RWPE1 (cell line): Measurements from ENCODE around the gene EYA2.

Experiments
- CTCF ChIA-PET: fragments of 350-600 bp; sonication (Branson Sonifier 250); formaldehyde crosslinking; extraction: SDS; loops from one replicate; lab custom pipeline; 2021; lab: Yijun Ruan, JAX
- POLR2A ChIA-PET: fragments of 400-600 bp; formaldehyde crosslinking; extraction: SDS; loops from one replicate; lab custom pipeline; 2020; ENCODE audit warnings: antibody characterized with exemption; ENCODE audit not compliant: low non-redundant PET; lab: Yijun Ruan, JAX
- DNase-seq: peaks from one replicate; pipeline ENCODE4 v3.0.0; 2012; ENCODE audit warnings: low spot score
- H3K27ac ChIP-seq: fragments of 450-650 bp; 2 replicates; pipeline ENCODE4 v1.5.1; 2017
- CTCF ChIP-seq: fragments of 450-650 bp; conservative IDR thresholded peaks from 2 replicates; pipeline ENCODE4 v1.5.1; 2017; ENCODE audit warnings: low read depth, mild to moderate bottlenecking

Gene EYA2

GRCh38 chr20:46994341-46994740 is 99.7 kb downstream of the EYA2 start:
- DNase-seq: no peak
- ChIA-PET CTCF (interaction anchor here (0.6 to 0.7 kb wide), 3 partner anchors 20 to 1369 kb away, joined by 3 to 5 read pairs (median 5); no protein-coding TSS in a partner anchor), POLR2A (no interaction called here)
- no peak for TF ChIP-seq CTCF
- no peak overlapping the region for H3K27ac ChIP-seq

- H3K27ac ChIP-seq: no peak overlapping the region
- TF ChIP-seq CTCF: no peak
- ChIA-PET POLR2A (no interaction called here), CTCF (interaction anchor here (0.6 kb wide), 1 partner anchor 822 kb away, joined by 3 read pairs; no protein-coding TSS in a partner anchor)
- no peak for DNase-seq
Measured at GRCh38 chr20:46995561-46996142, 101.0 kb downstream of the EYA2 start.

GRCh38 chr20:46997187-46997586 is 102.5 kb downstream of the EYA2 start:
- no peak for TF ChIP-seq CTCF
- POLR2A ChIA-PET: no interaction called here
- CTCF ChIA-PET: interaction anchor here (0.6 to 1.4 kb wide), 3 partner anchors 28 to 245 kb away, joined by 3 to 7 read pairs (median 3); no protein-coding TSS in a partner anchor
- H3K27ac ChIP-seq: no peak overlapping the region
- DNase-seq: no peak

GRCh38 chr20:46998477-46999240 is 104.0 kb downstream of the EYA2 start:
- TF ChIP-seq CTCF: no peak
- CTCF ChIA-PET: interaction anchor here (0.6 to 1.4 kb wide), 2 partner anchors 29 to 175 kb away, joined by 3 to 7 read pairs; no protein-coding TSS in a partner anchor
- no peak for DNase-seq
- POLR2A ChIA-PET: no interaction called here
- H3K27ac ChIP-seq: no peak overlapping the region

GRCh38 chr20:46999801-47000465 is 105.3 kb downstream of the EYA2 start:
- ChIA-PET POLR2A (no interaction called here), CTCF (interaction anchor here (0.6 kb wide), 1 partner anchor 1965 kb away, joined by 3 read pairs; no protein-coding TSS in a partner anchor)
- H3K27ac ChIP-seq: no peak overlapping the region
- TF ChIP-seq CTCF: no peak
- no peak for DNase-seq

- H3K27ac ChIP-seq: no peak overlapping the region
- DNase-seq: no peak
- TF ChIP-seq CTCF: no peak
- ChIA-PET POLR2A (no interaction called here), CTCF (interaction anchor here (0.9 kb wide), 1 partner anchor 12 kb away, joined by 3 read pairs; no protein-coding TSS in a partner anchor)
Measured at GRCh38 chr20:47003223-47003622, 108.6 kb downstream of the EYA2 start.
